Body of pancreas (tissue), 4 donors: ENCODE results near the gene RNPEP. TPM values are rescaled to one million over a fixed set of nuclear protein-coding genes. Genes with fewer than 3 reads are reported as not detected.

Experiments
- ATAC-seq: fragments of 150-250 bp; one replicate; pipeline ENCODE4 v1.9.1; 2016
- DNase-seq, 4 donors: peaks; one replicate each; pipeline ENCODE4 v3.0.0-alpha.2; 2019
- H3K27ac ChIP-seq, 4 donors: fragments of 200-600 bp; sonication (generic); 1 replicate in 3 of 4; 2 replicates in 1 of 4; pipeline versions ENCODE4 v1.5.1 to v1.6.1; 2016 to 2019; ENCODE audit warnings: mild to moderate bottlenecking in 1 of 4, mixed read lengths in 1 of 4, moderate library complexity in 1 of 4
- H3K27me3 ChIP-seq, 2 donors: fragments of 200-600 bp; sonication (generic); one replicate each; pipeline ENCODE4 v1.6.0; 2016; ENCODE audit warnings: mild to moderate bottlenecking in 1 of 2
- H3K36me3 ChIP-seq, 2 donors: fragments of 200-600 bp; sonication (generic); replicated peaks in 1 of 2; 2 replicates each; pipeline ENCODE4 v1.5.1; 2016; ENCODE audit warnings: low read depth in 2 of 2; ENCODE audit not compliant: insufficient read depth in 1 of 2
- H3K4me1 ChIP-seq: fragments of 200-600 bp; sonication (generic); one replicate; pipeline ENCODE4 v1.6.0; 2016
- H3K4me3 ChIP-seq, 2 donors: fragments of 200-600 bp; sonication (generic); 1 replicate in 1 of 2; 2 replicates in 1 of 2; pipeline ENCODE4 v1.5.1; 2016 to 2019
- H3K9me3 ChIP-seq, 3 donors: fragments of 200-600 bp; sonication (generic); 1 replicate in 2 of 3; 2 replicates in 1 of 3; pipeline ENCODE4 v1.5.1; 2016
- POLR2A ChIP-seq, 3 donors: fragments of 450-650 bp; IDR thresholded peaks; one replicate each; pipeline ENCODE4 v1.6.1; 2016; ENCODE audit warnings: antibody characterized with exemption in 3 of 3, mild to moderate bottlenecking in 2 of 3
- WGBS, 2 donors: methylation state at CpG; one replicate each; pipeline ENCODE4 v1.1.5; 2017; 5-methylcytosine and 5-hydroxymethylcytosine counted together
- intact Hi-C: fragments of 100-400 bp; cut with DNase I; formaldehyde crosslinking; loops from one replicate; pipeline ENCODE4 v1.15.1; 2023
- total RNA-seq, 2 donors: library from RNA; depleted of rRNA; stranded (reverse); fragments of >200 nt; gene quantifications; one replicate each; pipeline ENCODE4 v1.1.0, GENCODE V29; 2016
- TF ChIP-seq, protein P1 (sequence below), 7 experiments: fragments of 450-650 bp in 4 of 7; fragments of 200-600 bp in 3 of 7; sonication (generic) in 3 of 7; IDR thresholded peaks; one replicate each; pipeline ENCODE4 v1.5.1; 2016 to 2019; ENCODE audit warnings: antibody characterized with exemption in 7 of 7

Gene RNPEP
- total RNA-seq, 2 donors from 2014 or later, result 62.3 to 233 TPM

GRCh38 chr1:202031796-202032195 lies 49.3 kb downstream of the RNPEP start:
- Histone ChIP-seq H3K4me3 (no peak overlapping the region), H3K36me3 (no peaks in the 10 kb centered on the region), H3K27ac (peak overlapping the region in 3 of 4 donors; percentile 36 to 54 (median 50)), H3K4me1 (peaks cover 46% of the 10 kb centered on the region), H3K9me3 (no peaks in the 10 kb centered on the region), H3K27me3 (no peaks in the 10 kb centered on the region)
- intact Hi-C loops, result no loop called here
- no peak for ATAC-seq
- TF ChIP-seq POLR2A (IDR thresholded peaks at IDR 0.05), result no peak
- TF ChIP-seq, protein P1, sequence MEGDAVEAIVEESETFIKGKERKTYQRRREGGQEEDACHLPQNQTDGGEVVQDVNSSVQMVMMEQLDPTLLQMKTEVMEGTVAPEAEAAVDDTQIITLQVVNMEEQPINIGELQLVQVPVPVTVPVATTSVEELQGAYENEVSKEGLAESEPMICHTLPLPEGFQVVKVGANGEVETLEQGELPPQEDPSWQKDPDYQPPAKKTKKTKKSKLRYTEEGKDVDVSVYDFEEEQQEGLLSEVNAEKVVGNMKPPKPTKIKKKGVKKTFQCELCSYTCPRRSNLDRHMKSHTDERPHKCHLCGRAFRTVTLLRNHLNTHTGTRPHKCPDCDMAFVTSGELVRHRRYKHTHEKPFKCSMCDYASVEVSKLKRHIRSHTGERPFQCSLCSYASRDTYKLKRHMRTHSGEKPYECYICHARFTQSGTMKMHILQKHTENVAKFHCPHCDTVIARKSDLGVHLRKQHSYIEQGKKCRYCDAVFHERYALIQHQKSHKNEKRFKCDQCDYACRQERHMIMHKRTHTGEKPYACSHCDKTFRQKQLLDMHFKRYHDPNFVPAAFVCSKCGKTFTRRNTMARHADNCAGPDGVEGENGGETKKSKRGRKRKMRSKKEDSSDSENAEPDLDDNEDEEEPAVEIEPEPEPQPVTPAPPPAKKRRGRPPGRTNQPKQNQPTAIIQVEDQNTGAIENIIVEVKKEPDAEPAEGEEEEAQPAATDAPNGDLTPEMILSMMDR (IDR thresholded peaks at IDR 0.05), result no peak
- WGBS, 2 donors, result 58 to 64% methylated on average over 4 of the region's 4 CpGs
- DNase-seq, result no peak

DNA sequence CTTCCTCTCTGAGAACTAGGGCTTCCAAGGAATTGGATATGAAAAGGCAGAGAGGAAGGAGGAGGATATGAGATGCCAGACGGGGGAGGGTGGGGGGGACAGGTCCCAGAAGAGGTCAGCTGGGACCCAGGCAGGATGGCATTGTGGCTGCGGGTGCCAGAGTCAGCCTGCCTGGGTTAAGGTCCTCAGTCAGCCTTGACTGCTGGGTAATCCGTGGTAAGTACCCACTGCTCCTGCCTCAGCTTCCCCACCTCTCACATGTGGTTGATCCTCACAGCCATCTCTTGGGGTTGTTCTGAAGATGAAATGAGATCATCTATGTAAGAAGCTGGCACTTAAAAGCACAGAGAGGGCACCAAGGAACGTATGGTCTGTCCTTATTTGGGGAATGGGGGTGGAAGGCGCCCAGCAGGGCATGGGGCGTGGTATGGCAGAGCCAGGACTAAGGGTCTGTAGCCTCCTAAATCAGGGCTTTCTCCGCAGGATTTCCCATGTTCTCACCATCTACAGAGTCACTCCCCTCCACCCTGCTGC lies 51.8 kb downstream of the RNPEP start:
- Histone ChIP-seq H3K36me3 (no peaks in the 10 kb centered on the region), H3K4me3 (no peak overlapping the region), H3K4me1 (peaks cover 69% of the 10 kb centered on the region), H3K27ac (peak overlapping the region; percentile 96 to 99 (median 96)), H3K9me3 (no peaks in the 10 kb centered on the region), H3K27me3 (no peaks in the 10 kb centered on the region)
- DNase-seq (no peak), ATAC-seq (no peak)
- intact Hi-C loops, result no loop called here
- TF ChIP-seq, protein P1 (IDR thresholded peaks at IDR 0.05), result no peak
- TF ChIP-seq POLR2A (IDR thresholded peaks at IDR 0.05), result no peak
- 51 to 72% methylated on average over 3 to 7 of the region's 7 CpGs for WGBS, 2 donors

DNA sequence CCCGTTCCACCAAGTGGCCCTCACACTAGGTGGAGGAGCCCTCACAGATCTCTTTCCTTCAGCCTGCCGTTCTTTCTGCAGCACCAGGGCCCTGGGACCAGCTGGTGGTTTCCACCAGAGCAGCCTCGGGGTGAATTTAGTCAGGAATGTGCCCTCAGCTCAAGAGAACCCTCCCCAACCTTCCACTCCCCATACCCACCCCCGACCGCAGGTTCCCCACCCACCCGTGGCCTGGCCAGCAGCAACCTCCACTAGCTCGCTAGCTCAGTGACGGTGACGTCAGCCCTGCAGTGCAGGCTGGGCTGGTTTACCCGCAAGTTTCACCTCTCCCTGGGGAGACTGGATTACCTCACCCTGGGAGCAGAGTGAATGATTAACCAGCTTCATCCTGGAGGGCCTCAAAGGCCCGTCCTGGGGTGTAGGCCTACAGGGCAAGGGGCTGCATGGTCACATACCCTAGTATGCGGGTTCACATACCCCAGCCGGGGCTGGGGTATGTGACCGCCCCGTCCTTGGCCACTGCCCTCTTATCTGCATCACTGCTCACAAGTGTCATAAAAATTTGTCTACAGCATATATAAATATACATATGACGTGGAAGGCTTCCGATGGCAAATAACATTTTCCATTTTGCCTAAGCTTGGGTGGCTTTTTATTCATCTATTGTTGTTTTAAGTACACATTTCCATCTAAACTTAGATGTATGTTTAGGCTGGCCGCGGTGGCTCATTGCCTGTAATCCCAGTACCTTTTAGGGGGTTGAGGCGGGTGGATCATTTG lies 52.4 kb downstream of the RNPEP start:
- H3K36me3 ChIP-seq, result no peaks in the 10 kb centered on the region
- no peaks in the 10 kb centered on the region for H3K9me3 ChIP-seq
- H3K27ac ChIP-seq, result peak overlapping the region; percentile 96 to 99 (median 96)
- peak; percentile 97 to 99 (median 98) for DNase-seq
- TF ChIP-seq, protein P1 (IDR thresholded peaks at IDR 0.05), result no peak
- TF ChIP-seq POLR2A (IDR thresholded peaks at IDR 0.05), result peak in 2 of 3 donors; percentile 66
- peaks cover 69% of the 10 kb centered on the region for H3K4me1 ChIP-seq
- intact Hi-C loops, result no loop called here
- H3K4me3 ChIP-seq, result no peak overlapping the region
- peak; percentile 96 for ATAC-seq
- WGBS, 2 donors, result 24 to 30% methylated on average over 12 to 20 of the region's 20 CpGs
- no peaks in the 10 kb centered on the region for H3K27me3 ChIP-seq

GRCh38 chr1:202036595-202037387 lies 54.3 kb downstream of the RNPEP start:
- ATAC-seq, result no peak
- 75 to 79% methylated on average over 7 to 9 of the region's 9 CpGs for WGBS, 2 donors
- no peaks in the 10 kb centered on the region for H3K27me3 ChIP-seq
- no peaks in the 10 kb centered on the region for H3K36me3 ChIP-seq
- peak overlapping the region; percentile 28 to 99 (median 96) for H3K27ac ChIP-seq
- intact Hi-C loops, result no loop called here
- H3K9me3 ChIP-seq, result no peaks in the 10 kb centered on the region
- H3K4me3 ChIP-seq, result no peak overlapping the region
- H3K4me1 ChIP-seq, result peaks cover 65% of the 10 kb centered on the region
- DNase-seq, result peak in 3 of 4 donors; percentile 29 to 47 (median 43)
- no peak for TF ChIP-seq POLR2A (IDR thresholded peaks at IDR 0.05)
- TF ChIP-seq, protein P1 (IDR thresholded peaks at IDR 0.05), result no peak
